ENCODE data around the gene HCFC1R1.

HCFC1R1 gene

GRCh38 chr16:2992383-2993081 lies 31.2 kb downstream of the HCFC1R1 start:
- DNase-seq (ENCODE audit: low spot score), result no peak
- in situ Hi-C loops (cut with MboI; ENCODE audit: low sequenced_read_pairs, unreplicated experiment), result no loop called here
- TF ChIP-seq, protein P1, sequence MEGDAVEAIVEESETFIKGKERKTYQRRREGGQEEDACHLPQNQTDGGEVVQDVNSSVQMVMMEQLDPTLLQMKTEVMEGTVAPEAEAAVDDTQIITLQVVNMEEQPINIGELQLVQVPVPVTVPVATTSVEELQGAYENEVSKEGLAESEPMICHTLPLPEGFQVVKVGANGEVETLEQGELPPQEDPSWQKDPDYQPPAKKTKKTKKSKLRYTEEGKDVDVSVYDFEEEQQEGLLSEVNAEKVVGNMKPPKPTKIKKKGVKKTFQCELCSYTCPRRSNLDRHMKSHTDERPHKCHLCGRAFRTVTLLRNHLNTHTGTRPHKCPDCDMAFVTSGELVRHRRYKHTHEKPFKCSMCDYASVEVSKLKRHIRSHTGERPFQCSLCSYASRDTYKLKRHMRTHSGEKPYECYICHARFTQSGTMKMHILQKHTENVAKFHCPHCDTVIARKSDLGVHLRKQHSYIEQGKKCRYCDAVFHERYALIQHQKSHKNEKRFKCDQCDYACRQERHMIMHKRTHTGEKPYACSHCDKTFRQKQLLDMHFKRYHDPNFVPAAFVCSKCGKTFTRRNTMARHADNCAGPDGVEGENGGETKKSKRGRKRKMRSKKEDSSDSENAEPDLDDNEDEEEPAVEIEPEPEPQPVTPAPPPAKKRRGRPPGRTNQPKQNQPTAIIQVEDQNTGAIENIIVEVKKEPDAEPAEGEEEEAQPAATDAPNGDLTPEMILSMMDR (IDR thresholded peaks at IDR 0.05; ENCODE audit: borderline replicate concordance, control extremely low read depth, extremely low read depth, insufficient read depth, missing control alignments), result no peak

DNA sequence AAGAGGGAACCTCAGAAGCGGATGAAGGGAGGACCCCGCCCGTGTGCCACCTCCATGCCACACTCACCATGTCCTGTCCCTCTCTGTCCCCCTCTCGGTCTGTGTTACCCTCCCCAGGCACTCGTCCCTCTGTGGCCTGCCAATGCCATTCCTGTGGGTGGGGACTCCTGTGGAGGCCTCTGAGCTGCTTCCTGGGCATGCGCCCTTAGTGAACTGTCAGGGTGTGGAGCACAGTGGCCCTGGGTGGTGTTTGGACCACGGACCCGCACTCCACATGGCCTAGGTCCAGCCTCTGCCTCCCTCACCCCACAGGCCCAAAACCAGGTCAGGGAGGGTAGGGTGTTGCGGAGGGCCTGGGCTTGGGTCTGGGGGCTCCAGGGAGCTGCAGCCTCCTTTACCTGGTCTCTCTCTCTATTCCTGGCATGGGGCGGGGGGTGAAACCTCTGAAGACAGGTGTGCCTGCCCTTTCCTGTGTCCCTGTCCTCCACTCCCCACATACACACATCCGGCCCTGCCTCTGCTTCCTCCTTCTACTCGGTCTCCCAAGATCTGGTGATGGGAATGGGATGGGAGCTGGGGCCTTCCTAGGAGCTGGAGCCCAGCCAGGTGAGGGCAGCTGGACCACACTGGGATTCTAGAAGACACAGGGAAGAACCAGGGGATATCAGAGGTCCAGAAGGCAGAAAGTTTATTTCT lies 32.0 kb downstream of the HCFC1R1 start:
- TF ChIP-seq, protein P1 (IDR thresholded peaks at IDR 0.05; ENCODE audit: borderline replicate concordance, control extremely low read depth, extremely low read depth, insufficient read depth, missing control alignments), result no peak
- no peak for DNase-seq (ENCODE audit: low spot score)
- in situ Hi-C loops (cut with MboI; ENCODE audit: low sequenced_read_pairs, unreplicated experiment), result no loop called here

DNA sequence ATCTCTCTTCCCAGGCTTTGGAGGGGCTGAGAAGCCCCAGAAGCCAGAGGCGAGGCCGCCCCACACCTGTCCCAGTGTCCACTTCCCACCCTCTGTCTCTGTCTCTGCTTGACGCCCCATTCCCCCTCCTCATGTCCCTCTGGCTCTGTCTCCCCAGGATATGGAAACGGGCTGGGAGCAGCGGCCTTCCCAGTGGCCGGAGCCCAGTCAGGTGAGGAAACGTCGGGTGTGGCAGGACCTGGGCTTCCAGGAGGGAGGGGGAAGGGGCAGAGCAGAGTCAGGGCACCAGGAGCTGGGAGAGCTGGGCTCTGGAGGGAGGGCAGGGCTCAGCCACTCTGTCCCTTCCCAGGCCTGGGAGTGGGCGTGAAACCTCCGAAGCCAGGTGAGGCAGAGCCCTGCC lies 32.9 kb downstream of the HCFC1R1 start:
- no peak for DNase-seq (ENCODE audit: low spot score)
- TF ChIP-seq, protein P1 (IDR thresholded peaks at IDR 0.05; ENCODE audit: borderline replicate concordance, control extremely low read depth, extremely low read depth, insufficient read depth, missing control alignments), result no peak
- in situ Hi-C loops (cut with MboI; ENCODE audit: low sequenced_read_pairs, unreplicated experiment), result no loop called here

GRCh38 chr16:2988590-2989099 lies 35.1 kb downstream of the HCFC1R1 start:
- in situ Hi-C loops (cut with MboI; ENCODE audit: low sequenced_read_pairs, unreplicated experiment), result no loop called here
- DNase-seq (ENCODE audit: low spot score), result no peak
- TF ChIP-seq, protein P1 (IDR thresholded peaks at IDR 0.05; ENCODE audit: borderline replicate concordance, control extremely low read depth, extremely low read depth, insufficient read depth, missing control alignments), result no peak

GRCh38 chr16:2987833-2988232 lies 35.9 kb downstream of the HCFC1R1 start:
- in situ Hi-C loops (cut with MboI; ENCODE audit: low sequenced_read_pairs, unreplicated experiment), result no loop called here
- TF ChIP-seq, protein P1 (IDR thresholded peaks at IDR 0.05; ENCODE audit: borderline replicate concordance, control extremely low read depth, extremely low read depth, insufficient read depth, missing control alignments), result no peak
- DNase-seq (ENCODE audit: low spot score), result no peak

DNA sequence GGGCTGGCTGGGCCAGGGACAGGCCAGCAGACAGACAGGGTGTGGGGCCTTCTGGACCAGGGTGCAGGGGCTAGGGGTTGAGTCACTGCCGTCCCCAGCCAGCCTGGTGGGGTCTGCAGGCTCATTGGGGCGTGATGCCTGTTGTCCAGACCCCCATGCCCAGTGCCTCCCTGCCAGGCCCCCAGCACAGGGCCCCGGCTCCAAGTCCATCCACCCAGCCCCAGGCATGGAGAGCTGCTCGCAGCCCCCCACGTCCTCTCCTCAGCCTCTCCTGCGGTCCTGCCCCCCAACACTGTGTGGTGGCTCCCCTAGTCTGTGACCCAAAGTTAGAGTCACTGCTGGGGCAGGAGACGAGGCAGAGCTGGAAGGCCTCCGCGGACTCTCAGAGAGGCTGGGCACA lies 36.5 kb downstream of the HCFC1R1 start:
- in situ Hi-C loops (cut with MboI; ENCODE audit: low sequenced_read_pairs, unreplicated experiment), result no loop called here
- DNase-seq (ENCODE audit: low spot score), result no peak

More for the DNA sequence above, 36.5 kb downstream of the HCFC1R1 start:
- TF ChIP-seq, protein P1 (IDR thresholded peaks at IDR 0.05; ENCODE audit: borderline replicate concordance, control extremely low read depth, extremely low read depth, insufficient read depth, missing control alignments), result no peak
